GDM1 (cell line): ENCODE data around the gene NANP.
"Not testable (repeated sequence)": the region's sequence is repeated elsewhere in the genome, so short reads cannot be mapped to it uniquely, and the experiment has no call there.

Experiments
- DNase-seq: peaks from one replicate; lab custom pipeline; 2025; lab: John Stamatoyannopoulos, UW

The NANP gene

GRCh38 chr20:25623736-25624499, at the start of gene NANP:
TSS of gene NANP (minus strand) at chr20:25624014. CDS start at chr20:25623948, 66 bp downstream.
- peak; percentile 95 for DNase-seq

- no peak for DNase-seq
Observed at GRCh38 chr20:25672659-25673235, 48.9 kb upstream of the NANP start.

- no peak for DNase-seq
Observed at GRCh38 chr20:25669826-25670422, 46.1 kb upstream of the NANP start.

- no peak for DNase-seq
Observed at GRCh38 chr20:25668446-25668845, 44.6 kb upstream of the NANP start.

- no peak for DNase-seq
Observed at GRCh38 chr20:25659999-25660398, 36.2 kb upstream of the NANP start.

- DNase-seq: no peak
Observed at GRCh38 chr20:25654487-25654886, 30.7 kb upstream of the NANP start.

GRCh38 chr20:25652866-25653265, 29.1 kb upstream of the NANP start:
- not testable (repeated sequence) for DNase-seq

- no peak for DNase-seq
Observed at GRCh38 chr20:25644814-25645213, 21.0 kb upstream of the NANP start.

GRCh38 chr20:25643716-25644115, 19.9 kb upstream of the NANP start:
- DNase-seq: no peak

- no peak for DNase-seq
Observed at GRCh38 chr20:25637247-25637646, 13.4 kb upstream of the NANP start.

GRCh38 chr20:25632940-25633790, 9.4 kb upstream of the NANP start:
- no peak for DNase-seq

- not testable (repeated sequence) for DNase-seq
Observed at GRCh38 chr20:25630615-25631014, 6.8 kb upstream of the NANP start.

- DNase-seq: no peak
Observed at GRCh38 chr20:25629816-25630499, 6.1 kb upstream of the NANP start.

- DNase-seq: no peak
Observed at GRCh38 chr20:25626779-25627178, 3.0 kb upstream of the NANP start.

GRCh38 chr20:25624500-25624939, 706 bp upstream of the NANP start:
- no peak for DNase-seq

GRCh38 chr20:25623225-25623735, 534 bp downstream of the NANP start:
- no peak for DNase-seq

GRCh38 chr20:25622450-25623224, 1.2 kb downstream of the NANP start:
- peak; percentile 18 for DNase-seq

- DNase-seq: no peak
Observed at GRCh38 chr20:25622049-25622448, 1.8 kb downstream of the NANP start.

GRCh38 chr20:25619514-25619913, 4.3 kb downstream of the NANP start:
- DNase-seq: no peak

- no peak for DNase-seq
Observed at GRCh38 chr20:25608774-25609173, 15.0 kb downstream of the NANP start.
